ENCODE data around the gene EHMT1.
A peak's percentile ranks its signal among the peaks of the same experiment; 100 is the strongest.

EHMT1 gene

DNA sequence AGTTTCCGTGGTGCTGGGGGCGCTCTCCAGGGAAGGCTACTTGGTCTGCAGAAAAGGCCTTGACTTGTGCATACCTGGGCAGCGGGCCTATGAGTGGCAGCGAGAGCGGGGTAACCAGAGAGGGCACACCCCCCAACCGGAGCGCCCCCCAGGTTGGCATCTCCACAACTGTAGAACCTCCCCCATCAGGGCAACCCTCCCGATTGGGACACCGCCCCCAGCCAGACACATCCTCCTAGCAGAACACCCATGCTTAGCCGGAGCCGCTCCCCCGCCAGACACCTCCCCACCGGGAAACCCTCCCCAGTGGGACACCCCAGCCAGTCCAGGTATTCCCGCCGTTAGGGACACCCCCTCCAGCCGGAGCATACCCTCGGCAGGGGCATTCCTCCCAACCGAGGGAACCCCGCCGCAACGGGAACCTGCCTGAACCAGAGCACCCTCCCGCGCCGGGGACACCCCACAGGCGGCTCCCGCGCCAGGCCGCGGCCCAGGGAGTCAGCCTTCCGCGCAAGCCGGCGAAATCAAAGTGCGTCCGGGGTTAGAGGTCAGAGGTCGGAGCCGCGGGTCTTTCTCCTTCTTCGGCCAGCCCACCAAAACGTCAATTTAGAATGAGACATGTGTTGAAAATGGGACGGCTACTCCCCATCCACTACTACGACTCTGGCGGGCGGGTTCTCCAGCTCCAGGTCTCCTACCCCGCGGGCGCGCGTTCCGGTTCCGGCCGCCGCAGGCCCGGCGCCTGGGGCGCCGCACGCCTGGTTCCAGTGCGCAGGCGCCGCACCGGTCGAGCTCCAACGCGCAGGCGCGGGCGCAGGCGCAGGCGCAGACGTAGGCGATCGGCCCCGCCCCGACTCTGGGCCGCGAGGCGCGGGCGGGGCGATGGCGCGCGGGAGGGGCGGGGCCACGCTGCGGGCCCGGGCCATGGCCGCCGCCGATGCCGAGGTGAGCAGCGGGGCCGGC lies at the start of gene EHMT1:
Gene EHMT1 (plus strand): TSS at position 901 of the 963 bp plus-strand sequence. CDS start 24 bp downstream, at position 925.
- DNase-seq (ENCODE audit: low spot score): peak; percentile 88

- no peak for DNase-seq (ENCODE audit: low spot score)
These were observed 49.1 kb upstream of the EHMT1 start for GRCh38 chr9:137569609-137570203.

DNA sequence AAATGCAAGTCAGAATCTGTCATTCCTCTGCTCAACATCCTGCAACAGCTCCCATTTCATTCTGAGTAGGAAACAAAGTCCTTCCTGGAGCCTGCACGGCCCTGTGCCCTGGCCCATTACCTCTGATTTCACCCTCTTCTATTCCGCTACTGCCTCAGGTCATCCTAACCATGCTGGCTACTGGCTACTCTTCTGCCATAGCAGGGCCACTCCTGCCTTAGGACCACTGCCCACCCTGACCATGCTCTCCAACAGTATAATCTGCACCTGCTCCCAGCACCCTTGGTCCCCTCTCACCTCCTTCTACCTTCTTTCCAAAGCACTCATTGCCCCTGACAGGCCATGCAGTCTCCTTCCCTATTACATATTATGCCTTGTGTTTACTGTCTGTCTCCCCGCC lies 48.2 kb upstream of the EHMT1 start:
- DNase-seq (ENCODE audit: low spot score): no peak

GRCh38 chr9:137574192-137574591 lies 44.6 kb upstream of the EHMT1 start:
- DNase-seq (ENCODE audit: low spot score): no peak

DNA sequence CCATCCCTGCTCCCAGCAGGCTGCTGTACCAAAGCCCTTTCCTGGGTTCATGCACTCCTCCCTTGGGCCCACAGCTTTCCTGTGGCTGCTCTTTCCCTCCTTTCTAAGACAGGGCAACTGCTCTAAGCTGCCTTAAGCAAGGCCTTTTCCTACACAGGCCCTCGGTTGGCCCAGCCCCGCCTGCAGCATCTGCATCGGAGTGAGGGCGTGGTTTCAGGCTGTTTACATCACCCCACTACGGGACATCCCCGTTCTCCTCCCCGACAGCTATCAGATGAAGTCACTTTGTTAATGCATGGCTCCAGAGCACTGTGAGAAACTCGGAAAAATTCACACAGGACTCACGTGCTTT lies 43.5 kb upstream of the EHMT1 start:
- peak; percentile 41 for DNase-seq (ENCODE audit: low spot score)

- peak; percentile 46 for DNase-seq (ENCODE audit: low spot score)
These were observed 42.9 kb upstream of the EHMT1 start for GRCh38 chr9:137575716-137576411.

DNA sequence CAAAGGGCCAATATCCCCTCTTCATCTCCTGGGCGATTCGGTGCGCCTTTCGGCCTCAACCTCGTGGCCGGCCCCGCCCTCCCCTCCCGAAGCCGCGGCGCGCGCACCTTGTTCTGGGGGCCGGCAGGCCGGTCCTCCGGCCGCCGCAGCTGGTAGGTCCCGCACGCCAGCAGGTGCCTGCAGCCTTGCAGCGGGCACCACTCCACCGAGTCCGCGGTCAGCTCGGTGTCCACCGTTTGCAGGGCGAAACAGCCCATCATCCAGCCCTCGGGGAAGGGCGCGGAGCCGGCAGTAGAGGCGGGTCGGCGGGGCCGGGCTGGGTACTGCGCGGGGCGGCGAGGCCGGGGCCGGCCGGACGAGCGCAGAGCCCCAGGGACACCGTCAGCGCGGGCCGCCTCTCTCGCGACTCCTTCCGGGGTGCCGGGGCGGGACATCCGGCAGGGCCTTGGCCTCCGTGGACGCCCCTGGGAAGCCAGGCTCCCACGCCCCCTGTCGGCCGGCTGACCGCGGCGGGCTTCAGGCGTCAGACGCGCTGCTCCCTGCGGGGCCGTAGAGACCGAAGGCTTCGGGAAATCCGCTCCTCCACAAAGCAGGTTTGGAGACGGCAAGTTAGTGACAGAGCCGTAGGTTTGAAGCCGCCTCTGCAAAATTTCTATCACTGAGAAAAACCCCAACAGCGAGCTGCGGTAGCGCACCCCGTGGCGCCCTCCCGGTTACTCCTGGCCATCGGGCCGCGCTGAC lies 40.1 kb upstream of the EHMT1 start, which contains the start of gene DPH7:
Gene DPH7 (minus strand): TSS at position 408 of the 741 bp plus-strand sequence. CDS start 148 bp downstream, at position 260.
- peak; percentile 93 for DNase-seq (ENCODE audit: low spot score)

GRCh38 chr9:137579259-137579604 lies 39.6 kb upstream of the EHMT1 start:
- DNase-seq (ENCODE audit: low spot score): no peak

GRCh38 chr9:137580209-137580953 lies 38.4 kb upstream of the EHMT1 start:
- DNase-seq (ENCODE audit: low spot score): no peak

GRCh38 chr9:137580954-137581322 lies 37.9 kb upstream of the EHMT1 start:
- DNase-seq (ENCODE audit: low spot score): no peak

- DNase-seq (ENCODE audit: low spot score): no peak
These were observed 37.2 kb upstream of the EHMT1 start for GRCh38 chr9:137581361-137582285.

DNA sequence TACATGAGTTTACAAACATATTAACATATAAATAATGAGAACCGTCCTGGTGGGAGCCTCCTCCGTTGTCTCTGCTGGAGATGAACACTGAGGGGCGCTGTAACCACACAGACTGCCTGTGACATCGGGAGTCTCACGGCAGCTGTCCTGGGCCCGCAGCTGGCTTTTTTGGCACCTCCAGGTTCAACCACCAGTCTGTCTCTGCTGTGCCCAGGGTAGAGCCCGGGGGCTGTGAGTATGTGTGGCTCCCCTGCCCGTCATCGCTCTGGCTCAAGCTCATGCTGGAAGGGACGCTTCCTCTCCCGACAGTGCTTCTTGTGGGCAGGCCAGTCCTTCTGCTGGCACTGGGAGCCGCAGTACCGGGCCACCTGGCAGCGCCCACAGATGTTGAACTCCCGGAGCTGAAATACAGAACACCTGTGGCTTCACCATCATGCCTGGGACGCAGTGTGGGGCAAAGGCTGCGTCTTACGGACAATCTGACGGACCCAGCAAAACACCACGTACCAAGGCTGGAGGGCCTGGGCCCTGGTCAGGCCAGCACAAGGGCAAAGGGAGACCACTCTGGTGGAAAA lies 36.4 kb upstream of the EHMT1 start:
- DNase-seq (ENCODE audit: low spot score): no peak

GRCh38 chr9:137583347-137583746 lies 35.5 kb upstream of the EHMT1 start:
- no peak for DNase-seq (ENCODE audit: low spot score)

- no peak for DNase-seq (ENCODE audit: low spot score)
These were observed 34.8 kb upstream of the EHMT1 start for GRCh38 chr9:137583957-137584356.

DNA sequence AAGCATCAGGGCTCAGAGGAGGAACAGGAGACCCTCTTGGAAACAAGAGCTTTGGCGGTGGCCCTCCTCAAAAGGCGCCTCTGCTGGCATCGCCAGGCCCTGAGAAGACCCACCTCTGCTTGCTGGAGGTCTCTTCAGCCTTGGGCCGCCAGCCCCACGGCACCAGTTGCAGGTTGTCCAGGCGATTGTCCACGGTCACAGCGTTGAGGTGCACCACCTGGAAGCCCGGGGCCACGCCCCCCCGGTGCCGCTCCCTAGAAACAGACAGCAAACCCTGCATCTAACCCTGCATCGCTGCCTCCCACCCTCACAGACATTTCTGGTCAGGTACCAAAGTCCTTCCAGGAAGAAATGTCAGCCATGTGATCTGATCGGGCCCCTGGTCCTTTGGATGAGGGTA lies 32.0 kb upstream of the EHMT1 start:
- no peak for DNase-seq (ENCODE audit: low spot score)

- no peak for DNase-seq (ENCODE audit: low spot score)
These were observed 30.5 kb upstream of the EHMT1 start for GRCh38 chr9:137588311-137588710.

DNA sequence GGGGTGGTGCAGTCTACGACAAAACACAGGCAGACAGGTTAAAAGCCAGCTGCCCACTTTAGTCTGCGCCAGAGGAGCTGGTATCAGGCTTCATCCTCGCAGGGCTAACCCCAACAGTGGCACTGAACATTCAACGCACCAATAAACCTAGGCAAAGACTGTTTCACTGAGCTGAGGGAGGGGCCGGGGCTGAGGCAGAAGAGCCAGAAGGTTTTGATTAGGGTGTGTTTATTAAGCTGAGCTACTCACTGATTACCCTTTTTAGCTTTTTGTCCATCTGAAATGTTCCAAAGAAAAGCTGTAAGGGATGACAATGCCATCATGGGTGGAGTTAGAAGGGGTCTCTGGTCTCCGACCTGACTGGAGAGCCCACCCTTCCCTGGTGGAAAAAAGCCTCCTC lies 29.9 kb upstream of the EHMT1 start:
- DNase-seq (ENCODE audit: low spot score): no peak

GRCh38 chr9:137589441-137590122 lies 29.2 kb upstream of the EHMT1 start:
- no peak for DNase-seq (ENCODE audit: low spot score)

- no peak for DNase-seq (ENCODE audit: low spot score)
These were observed 28.7 kb upstream of the EHMT1 start for GRCh38 chr9:137590123-137590468.

Measured in putamen (tissue), 1 donor.